ENCODE data around the gene SGF29.

- TF ChIP-seq, protein P1, sequence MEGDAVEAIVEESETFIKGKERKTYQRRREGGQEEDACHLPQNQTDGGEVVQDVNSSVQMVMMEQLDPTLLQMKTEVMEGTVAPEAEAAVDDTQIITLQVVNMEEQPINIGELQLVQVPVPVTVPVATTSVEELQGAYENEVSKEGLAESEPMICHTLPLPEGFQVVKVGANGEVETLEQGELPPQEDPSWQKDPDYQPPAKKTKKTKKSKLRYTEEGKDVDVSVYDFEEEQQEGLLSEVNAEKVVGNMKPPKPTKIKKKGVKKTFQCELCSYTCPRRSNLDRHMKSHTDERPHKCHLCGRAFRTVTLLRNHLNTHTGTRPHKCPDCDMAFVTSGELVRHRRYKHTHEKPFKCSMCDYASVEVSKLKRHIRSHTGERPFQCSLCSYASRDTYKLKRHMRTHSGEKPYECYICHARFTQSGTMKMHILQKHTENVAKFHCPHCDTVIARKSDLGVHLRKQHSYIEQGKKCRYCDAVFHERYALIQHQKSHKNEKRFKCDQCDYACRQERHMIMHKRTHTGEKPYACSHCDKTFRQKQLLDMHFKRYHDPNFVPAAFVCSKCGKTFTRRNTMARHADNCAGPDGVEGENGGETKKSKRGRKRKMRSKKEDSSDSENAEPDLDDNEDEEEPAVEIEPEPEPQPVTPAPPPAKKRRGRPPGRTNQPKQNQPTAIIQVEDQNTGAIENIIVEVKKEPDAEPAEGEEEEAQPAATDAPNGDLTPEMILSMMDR (IDR thresholded peaks at IDR 0.05; ENCODE audit: insufficient read depth, low read length) = no peak
- TF ChIP-seq REST (IDR thresholded peaks at IDR 0.05; ENCODE audit: insufficient replicate concordance, low read depth) (no peak), POLR2AphosphoS5 (IDR thresholded peaks at IDR 0.05; ENCODE audit: low read depth) (no peak), SPI1 (IDR thresholded peaks at IDR 0.05; ENCODE audit: borderline replicate concordance, low read depth) (no peak)
Measured at GRCh38 chr16:28537076-28537475, 16.6 kb upstream of the SGF29 start.

All from HL-60 (cell line).